T-helper 2 cell treated with Interferon-gamma antibody and Interleukin-4, amounts not matched to agents 100 ng/mL and 5 ng/mL, for 36 hours (primary cell): Measurements from ENCODE around the gene PPA1. TPM values are rescaled to one million over a fixed set of nuclear protein-coding genes. Genes with fewer than 3 reads are reported as not detected.
"Not testable (repeated sequence)": the region's sequence is repeated elsewhere in the genome, so short reads cannot be mapped to it uniquely, and the experiment has no call there.

Source experiments
- intact Hi-C: fragments of 100-400 bp; cut with micrococcal nuclease; formaldehyde crosslinking; loops from one replicate; pipeline ENCODE4 v1.15.1; 2023
- total RNA-seq: library from RNA; stranded (reverse); gene quantifications from 2 replicates; pipeline ENCODE4 v1.2.3, GENCODE V29; 2022

Gene PPA1
- 190 and 194 TPM in 2 replicates for total RNA-seq

DNA sequence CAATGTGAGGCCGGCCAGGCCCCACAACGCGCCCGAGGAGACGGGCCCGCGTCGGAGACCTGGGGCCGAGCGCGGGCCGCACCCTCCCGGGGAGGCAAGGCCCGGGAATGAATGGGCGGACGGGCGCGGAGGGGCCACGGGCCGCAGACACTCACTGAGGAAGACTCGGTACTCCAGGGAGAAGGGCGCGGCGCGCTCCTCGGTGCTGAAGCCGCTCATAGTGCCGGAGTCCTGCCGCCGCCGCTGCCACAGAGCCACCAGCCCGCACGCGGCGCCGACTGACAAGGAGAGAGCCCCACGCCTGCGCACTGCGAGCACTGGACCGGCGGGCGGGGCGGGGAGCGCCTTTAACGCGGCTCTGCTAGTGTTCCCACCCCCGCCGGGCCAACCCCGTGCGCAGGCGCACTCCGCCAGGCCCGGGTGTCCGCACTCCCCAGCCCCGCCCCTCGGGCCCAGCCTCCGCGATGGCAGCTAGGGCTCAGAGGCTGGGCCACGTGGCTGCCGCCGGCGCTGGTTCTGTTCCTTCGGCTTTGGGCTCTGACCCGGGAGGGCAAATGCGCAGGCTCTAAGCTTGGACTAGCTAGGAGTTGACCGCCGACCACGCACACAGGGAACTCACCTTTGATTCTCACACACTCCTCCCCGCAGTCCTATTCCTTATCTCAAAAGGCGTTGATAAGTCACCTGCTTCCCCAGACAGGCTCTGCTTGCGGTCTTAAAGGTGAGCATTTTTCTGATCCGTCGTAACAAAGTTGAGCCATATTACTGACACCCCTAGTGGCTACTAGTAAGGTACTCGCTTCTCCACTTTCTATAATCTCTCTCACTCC is at the start of gene PPA1:
PPA1 (minus strand) TSS at position 321 of the 830 bp plus-strand sequence; CDS start at position 219, 102 bp downstream.
- intact Hi-C loops = loop anchor here (1.0 to 5.0 kb wide), 6 partner anchors 39 to 171 kb away; partner anchors contain the start of genes EIF4EBP2, LRRC20, SAR1A and TYSND1

GRCh38 chr10:70281609-70282008 is 48.4 kb upstream of the PPA1 start:
- intact Hi-C loops = no loop called here

GRCh38 chr10:70280099-70280498 is 46.9 kb upstream of the PPA1 start:
- intact Hi-C loops = no loop called here

GRCh38 chr10:70277396-70278030 is 44.3 kb upstream of the PPA1 start:
- intact Hi-C loops = no loop called here

DNA sequence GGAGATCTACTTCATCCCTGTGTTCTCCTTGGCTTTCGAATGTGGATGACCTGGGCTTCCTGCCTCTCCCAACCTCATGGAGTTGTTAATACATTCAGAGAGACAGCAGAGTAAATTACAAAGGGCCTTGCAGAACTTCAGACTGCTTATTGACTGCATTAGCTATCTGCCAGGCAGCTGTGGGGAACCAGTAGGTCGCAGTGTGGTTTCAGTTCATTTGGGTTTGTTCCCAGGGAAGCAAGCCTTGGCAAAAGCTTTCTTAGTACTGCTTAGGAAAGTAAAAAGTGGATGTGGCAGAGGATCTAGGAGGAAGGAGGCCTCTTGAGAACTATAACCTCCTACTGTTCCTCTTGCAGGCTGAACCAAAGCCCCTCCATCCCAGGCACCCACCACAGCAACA is 41.4 kb upstream of the PPA1 start:
- intact Hi-C loops = loop anchor here (5.0 kb wide), 1 partner anchor 42 kb away; the partner anchor contains the start of gene PPA1

DNA sequence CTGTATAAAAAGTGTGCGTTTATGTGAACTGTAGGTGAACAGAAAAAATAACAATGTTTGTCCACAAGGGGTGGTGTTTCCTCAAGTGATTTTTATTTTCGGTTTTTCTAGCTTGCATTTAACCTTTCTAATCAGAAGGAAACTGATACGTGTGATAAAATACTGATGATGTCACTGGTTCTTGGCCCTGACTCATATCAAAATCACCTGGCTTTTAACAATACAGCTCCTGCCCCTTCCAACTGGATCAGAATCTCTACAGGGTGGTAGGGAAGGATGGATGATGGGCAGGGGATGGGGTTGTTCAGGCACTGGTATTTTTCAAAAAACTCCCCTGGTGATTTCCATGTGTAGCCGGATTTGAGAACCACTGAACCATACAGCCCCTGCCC is 39.7 kb upstream of the PPA1 start:
- intact Hi-C loops = loop anchor here (1.0 to 5.0 kb wide), 2 partner anchors 41 to 91 kb away; partner anchors contain the start of gene PPA1

- intact Hi-C loops = loop anchor here (5.0 kb wide), 1 partner anchor 40 kb away; the partner anchor contains the start of gene PPA1
These were observed 39.0 kb upstream of the PPA1 start for GRCh38 chr10:70271996-70272924.

DNA sequence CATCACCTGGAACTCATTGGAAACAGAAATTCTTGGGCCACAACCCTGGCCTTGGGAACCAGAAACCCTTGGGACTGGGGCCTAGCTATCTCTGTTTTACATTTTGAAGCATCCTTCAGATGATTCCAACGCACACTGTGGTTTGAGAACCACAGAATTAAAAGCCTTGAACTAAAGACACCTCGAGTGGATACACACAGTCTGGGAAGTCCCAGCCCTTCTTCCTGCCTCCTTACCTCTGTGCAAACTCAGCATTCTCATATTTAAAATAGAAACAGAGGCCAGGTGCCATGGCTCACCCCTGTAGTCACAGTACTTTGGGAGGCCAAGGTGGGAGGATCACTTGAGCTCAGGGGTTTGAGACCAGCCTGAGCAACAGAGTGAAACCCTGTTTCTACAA is 37.7 kb upstream of the PPA1 start:
- intact Hi-C loops = loop anchor here (5.0 kb wide), 1 partner anchor 39 kb away; the partner anchor contains the start of gene PPA1

- intact Hi-C loops = loop anchor here (5.0 kb wide), 1 partner anchor 37 kb away; the partner anchor contains the start of gene PPA1
These were observed 36.5 kb upstream of the PPA1 start for GRCh38 chr10:70269741-70270140.

GRCh38 chr10:70268376-70268775 is 35.1 kb upstream of the PPA1 start:
- intact Hi-C loops = no loop called here

DNA sequence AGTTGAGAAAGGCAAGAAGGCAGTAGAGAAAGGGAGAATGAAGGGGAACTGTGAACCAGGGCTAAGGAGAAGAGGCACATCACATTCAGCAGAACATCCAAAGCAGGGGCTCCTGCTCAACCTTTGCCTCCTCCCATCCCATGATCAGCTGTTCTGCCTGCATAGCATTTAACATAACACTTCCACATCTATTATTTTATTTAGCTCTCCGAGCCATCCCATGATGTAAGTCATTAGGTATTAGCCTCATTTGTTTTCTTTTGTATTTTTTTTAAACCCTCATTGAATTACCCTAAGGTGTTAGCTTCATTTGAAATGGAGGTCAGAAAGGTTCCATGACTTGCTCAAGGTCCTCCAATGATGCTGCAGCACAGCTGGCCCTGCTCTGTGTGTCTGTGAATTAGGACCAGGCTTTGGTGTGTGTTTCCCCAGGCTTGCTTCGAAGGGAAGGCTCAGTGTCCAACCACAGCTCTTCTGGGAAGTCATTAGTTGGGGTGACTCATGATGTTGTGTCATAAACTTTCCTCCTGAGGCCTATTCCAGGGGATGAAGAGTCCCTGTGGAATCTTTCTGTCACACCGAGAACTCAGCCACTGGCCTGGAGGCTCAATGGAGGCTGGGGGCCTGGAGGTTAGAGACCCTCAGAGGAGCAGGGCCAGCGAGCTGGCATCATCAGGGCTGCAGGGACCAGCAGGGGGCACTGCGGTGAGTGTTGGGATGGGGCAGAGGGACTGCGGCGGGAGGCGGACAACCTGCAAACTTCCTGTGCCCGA is 34.1 kb upstream of the PPA1 start:
- intact Hi-C loops = no loop called here

GRCh38 chr10:70266701-70267100 is 33.5 kb upstream of the PPA1 start:
- intact Hi-C loops = no loop called here

GRCh38 chr10:70266056-70266455 is 32.8 kb upstream of the PPA1 start:
- intact Hi-C loops = no loop called here

- intact Hi-C loops = no loop called here
These were observed 31.9 kb upstream of the PPA1 start for GRCh38 chr10:70265032-70265689.

- intact Hi-C loops = no loop called here
These were observed 27.5 kb upstream of the PPA1 start for GRCh38 chr10:70260734-70261133.

DNA sequence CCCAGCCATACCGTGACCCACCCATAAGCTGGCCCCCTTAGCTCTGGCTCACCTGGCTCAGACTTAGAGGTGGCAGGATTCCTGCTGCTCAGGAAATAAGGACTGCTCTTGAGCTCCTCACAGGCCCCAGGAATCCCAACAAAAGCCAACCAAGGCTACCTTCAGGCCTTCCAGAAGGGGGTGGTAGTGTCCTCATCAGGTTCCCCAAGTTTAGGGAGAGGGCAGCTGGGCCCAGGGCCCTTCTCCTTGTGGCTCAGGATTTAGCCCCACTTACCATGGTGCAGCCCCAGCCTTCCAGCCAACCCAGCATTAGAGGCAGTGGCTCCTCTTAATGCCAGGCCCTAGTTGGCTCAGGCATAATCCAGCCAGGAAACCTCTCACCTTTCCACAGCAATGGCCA is 27.0 kb upstream of the PPA1 start:
- intact Hi-C loops = no loop called here

DNA sequence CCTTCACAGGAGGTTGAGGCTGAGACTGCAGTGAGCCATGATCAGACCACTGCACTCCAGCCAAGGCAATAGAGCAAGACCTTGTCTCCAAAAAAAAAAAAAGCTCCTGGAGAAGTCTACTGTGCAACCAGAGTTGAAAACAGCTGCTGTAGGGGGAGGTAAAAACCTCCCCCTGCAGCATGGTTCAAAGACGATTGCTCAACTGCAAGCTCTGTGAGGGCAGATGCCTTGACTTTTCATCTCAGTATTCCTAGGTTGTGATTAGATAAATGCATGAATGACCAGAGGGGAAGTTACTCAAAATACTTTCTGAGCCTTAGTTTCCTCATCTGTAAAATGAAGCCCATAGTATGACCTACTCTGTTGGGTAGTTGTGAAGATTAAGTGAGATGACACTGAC is 25.0 kb upstream of the PPA1 start:
- intact Hi-C loops = no loop called here

- intact Hi-C loops = not testable (repeated sequence)
These were observed 24.6 kb upstream of the PPA1 start for GRCh38 chr10:70257816-70258215.

DNA sequence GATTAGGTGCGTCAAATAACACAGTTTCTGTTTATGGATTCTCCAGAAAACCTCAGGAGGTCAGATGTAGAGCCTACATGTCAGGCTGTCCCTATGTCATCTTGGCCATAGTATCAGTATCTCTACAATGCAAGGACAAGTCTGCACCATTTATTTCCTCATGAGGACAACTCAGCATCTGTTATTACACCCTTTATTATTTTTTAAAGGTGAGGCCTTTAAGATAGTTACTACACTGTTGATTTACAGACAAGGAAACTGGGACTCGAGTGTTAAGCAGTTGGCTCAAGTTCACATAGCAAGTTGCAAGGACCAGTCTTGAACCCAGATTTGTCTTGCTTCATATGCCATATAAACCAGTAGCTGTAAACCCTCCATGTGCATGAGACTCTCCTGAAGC is 23.2 kb upstream of the PPA1 start:
- intact Hi-C loops = no loop called here
